HG03135 (cell line): ENCODE results near the gene FCN1.

Experiments used
- ATAC-seq: cut with Tn5 transposase; IDR thresholded peaks from one replicate; pipeline ENCODE4 v1.9.1; 2021; ENCODE audit warnings: mild to moderate bottlenecking, moderate library complexity; ENCODE audit not compliant: unreplicated experiment

Gene FCN1

GRCh38 chr9:134937566-134938345 lies 20.0 kb upstream of the FCN1 start:
- no peak for ATAC-seq

GRCh38 chr9:134937164-134937555 lies 19.4 kb upstream of the FCN1 start:
- no peak for ATAC-seq

GRCh38 chr9:134936346-134937163 lies 18.8 kb upstream of the FCN1 start:
- no peak for ATAC-seq

- ATAC-seq = no peak
Measured at GRCh38 chr9:134935701-134936345, 18.1 kb upstream of the FCN1 start.

DNA sequence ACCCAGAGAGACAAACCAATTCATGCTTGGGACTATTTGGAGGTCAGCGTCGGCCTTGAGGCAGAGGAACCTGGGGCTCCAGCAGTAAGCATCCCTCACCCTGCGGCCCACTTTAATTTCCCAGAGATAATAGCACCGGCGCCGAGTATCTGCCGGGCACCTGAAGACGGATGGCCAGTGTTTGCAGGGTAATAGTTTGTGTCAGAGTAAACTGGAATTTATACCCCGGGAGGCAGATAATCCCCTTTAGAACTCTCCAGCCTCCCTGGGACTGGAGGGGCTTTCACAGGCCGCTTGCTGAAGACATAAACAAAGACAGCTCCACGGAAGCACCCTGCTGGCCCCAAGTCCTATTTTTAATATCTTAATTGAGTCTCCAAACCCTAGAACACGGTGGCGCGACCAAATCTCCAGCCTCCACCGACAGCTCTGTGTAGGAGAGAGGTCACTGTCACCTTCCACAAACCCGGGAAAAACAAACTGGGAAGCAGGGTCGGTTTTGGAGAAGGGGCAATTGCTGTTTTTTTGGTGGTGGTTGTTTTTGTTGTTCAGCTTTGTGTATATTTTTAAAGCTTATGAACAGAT lies 17.4 kb upstream of the FCN1 start:
- no peak for ATAC-seq

DNA sequence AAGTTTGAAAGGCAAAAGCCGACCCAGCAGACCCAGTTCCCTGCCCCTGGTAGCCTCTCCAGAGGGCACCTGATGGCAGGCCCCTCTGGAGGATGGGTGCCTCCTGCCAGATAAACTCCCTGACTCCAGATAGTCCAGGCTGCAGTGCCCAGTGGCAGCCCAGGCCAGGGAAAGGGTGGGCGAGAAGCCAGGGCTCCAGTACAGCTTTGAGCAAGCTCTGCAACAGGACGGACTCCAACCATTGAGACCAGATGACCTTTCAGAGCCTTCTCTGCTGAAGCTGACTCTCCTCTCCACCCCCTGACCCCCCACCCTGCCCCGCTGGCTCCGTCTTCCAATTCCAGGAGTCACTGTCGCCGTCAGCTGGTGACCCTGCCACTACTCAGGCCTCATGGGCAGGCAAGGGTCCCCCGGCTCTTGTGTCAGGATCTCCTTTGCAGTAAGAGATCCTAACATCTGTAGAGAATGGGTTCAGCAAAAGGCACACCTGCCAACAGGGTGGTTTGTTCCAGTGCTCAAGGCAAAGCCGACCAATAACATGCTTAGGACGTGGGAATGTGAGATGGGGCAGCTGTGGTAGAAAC lies 15.5 kb upstream of the FCN1 start:
- ATAC-seq = no peak

DNA sequence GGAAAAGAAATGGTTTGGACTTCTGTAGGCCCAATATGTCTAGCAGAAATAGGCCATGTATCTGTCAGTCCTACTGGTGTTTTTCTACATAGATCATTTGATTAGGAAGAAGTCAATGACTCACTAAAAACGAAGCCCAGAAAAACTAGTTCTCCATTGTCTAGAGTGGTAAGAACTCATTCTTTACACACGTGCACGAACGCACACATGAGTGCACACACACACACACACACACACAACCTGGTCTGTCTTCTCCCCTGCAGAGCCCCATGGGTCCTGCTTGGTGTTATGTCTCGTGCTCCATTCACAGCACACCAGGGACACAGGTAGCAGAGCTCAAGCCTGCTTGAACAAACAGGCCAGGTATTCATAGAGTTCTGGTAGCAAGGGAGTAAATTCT lies 14.9 kb upstream of the FCN1 start:
- ATAC-seq = no peak

DNA sequence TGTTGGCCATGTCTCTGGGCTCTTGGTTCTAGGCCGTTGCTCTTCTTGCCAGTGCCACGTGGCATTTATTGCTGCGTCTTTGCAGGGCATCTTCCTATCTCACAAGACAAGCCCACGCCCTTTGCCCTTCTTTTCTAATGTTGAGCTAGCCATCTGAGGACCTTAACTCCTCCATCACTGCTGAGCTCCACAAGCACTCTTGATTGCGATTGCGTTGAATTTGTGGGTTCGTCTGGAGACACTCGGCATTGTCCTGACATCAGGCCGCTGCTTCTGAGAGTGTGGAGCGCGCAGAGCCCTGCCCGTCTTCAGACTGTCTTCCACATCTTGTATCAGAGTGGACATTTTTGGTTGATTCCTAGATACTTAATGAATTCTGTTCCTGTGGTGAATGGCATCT lies 14.5 kb upstream of the FCN1 start:
- no peak for ATAC-seq

DNA sequence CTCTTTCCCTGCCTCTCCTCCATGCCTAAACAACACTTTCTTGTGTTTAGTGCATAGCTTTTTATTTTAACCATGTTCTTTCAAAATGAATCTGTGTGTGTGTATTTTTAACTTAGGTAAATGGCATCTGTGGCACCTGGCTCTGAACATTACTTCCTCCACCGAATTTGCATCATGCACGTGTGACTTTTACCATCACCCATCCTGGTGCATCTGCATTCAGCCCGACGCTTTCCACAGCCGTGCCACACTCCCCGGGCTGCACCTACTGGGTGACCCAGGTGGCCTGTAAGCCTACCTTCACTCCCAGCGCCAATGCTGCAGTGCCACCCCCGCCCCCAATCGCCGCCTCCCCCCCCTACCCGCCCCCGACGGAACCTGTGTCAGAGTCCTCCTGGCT lies 12.7 kb upstream of the FCN1 start:
- no peak for ATAC-seq

GRCh38 chr9:134929193-134930158 lies 11.8 kb upstream of the FCN1 start:
- no peak for ATAC-seq

DNA sequence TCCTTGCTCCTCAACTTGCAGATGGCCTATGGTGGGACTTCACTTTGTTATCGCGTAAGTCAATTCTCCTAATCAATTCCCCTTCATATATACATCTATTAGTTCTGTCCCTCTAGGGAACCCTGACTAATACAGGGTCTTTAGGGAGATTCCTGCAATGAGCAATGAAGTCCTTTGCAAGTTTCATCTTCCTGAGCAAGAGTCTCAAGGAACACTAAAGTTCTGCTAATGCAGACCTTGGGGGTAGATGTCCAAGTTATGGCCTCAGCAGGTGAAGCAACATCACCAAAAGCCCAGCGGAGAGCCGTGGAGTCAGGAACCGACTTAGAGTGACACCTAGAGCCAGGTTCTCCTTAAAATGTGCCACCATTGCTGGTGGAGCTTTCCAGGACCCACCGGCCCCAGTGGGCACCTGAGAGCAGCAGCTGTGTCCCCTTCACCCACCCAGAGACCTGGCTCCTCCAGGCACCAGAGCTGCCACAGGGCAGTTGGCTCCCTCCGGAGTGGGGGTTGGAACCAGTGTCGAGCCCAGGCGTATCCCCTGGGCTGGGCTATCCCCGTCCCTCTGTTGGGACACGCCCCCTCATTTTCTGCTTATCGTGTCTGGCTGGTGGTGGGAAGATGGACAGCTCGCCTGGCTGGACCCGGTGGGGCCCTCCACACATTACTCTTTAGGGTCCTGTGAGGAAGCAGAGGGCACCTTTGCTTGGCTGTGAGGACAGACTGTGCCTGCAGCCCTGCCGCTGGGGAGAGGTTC lies 10.9 kb upstream of the FCN1 start:
- no peak for ATAC-seq

GRCh38 chr9:134925011-134925511 lies 7.3 kb upstream of the FCN1 start:
- no peak for ATAC-seq

DNA sequence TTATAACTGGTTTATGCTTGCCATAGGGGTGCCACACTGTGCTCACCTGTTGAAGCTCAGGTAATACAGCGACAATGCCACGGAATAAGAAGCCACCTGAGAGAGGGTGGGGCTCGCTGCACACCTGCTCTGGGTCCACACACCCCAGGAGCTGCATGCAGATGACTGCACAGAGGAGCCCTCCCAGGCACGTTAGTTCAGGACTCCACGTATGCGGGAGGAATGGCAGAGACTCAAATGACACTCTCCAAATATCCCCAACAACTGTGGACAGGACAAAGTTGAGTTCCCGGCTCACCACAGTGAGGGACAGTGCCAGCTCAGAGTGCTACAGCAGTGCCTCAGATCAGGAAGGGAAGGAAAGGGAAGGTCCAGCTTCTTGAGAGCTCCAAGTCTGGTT lies 5.8 kb upstream of the FCN1 start:
- no peak for ATAC-seq

- no peak for ATAC-seq
Measured at GRCh38 chr9:134922932-134923240, 5.2 kb upstream of the FCN1 start.

DNA sequence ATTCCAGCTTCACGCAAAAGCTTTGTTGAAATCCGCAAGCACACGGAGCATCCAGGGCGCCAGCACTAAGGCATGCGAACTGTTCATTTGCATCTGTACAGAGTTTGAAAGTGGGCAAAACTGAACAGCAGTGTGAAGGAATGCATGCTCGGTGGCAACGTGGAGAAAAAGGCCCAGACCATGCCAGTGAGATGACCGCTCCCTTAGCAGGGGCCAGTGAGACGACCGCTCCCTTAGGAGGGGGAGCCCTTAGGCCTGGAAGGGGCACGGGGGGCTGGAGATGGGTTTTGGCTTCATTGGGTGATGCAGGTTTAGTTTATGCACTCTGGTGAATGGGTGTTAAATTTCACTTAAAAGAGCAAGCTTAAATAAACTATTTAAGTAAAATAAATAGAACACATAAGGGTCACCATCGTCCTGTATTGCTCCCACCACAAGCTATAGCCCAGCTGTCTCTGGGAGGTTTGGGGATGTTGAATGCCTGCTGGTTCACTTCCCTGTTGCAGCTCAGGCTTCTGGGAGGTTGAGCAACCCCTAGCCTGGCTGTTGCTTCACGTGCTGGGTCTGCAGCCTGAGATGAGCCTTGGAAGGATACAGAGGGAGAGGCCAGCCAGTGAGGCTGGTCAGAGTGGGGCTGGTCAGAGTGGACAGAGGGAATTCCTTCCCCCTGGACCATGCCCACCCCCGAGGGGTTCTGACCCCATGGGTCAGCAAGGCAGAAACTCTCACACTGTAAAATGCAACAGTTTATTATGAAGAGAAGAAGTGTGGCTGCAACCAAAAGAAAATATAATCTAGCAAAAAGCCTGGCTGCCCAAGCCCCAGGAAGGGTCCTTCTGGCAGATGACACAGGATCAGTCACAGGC lies 4.6 kb upstream of the FCN1 start:
- ATAC-seq = no peak

- ATAC-seq = no peak
Measured at GRCh38 chr9:134919303-134919702, 1.6 kb upstream of the FCN1 start.

- ATAC-seq = no peak
Measured at GRCh38 chr9:134918646-134919045, 934 bp upstream of the FCN1 start.

- no peak for ATAC-seq
Measured at GRCh38 chr9:134916161-134916665, 1.5 kb downstream of the FCN1 start.
